Activated T-cell treated with anti-CD3 and anti-CD28 coated beads for 4 hours (primary cell): ENCODE results near the gene IFNG-AS1.

Source experiments
- DNase-seq: peaks from one replicate; pipeline ENCODE4 v3.0.0-alpha.2; 2020

The IFNG-AS1 gene

DNA sequence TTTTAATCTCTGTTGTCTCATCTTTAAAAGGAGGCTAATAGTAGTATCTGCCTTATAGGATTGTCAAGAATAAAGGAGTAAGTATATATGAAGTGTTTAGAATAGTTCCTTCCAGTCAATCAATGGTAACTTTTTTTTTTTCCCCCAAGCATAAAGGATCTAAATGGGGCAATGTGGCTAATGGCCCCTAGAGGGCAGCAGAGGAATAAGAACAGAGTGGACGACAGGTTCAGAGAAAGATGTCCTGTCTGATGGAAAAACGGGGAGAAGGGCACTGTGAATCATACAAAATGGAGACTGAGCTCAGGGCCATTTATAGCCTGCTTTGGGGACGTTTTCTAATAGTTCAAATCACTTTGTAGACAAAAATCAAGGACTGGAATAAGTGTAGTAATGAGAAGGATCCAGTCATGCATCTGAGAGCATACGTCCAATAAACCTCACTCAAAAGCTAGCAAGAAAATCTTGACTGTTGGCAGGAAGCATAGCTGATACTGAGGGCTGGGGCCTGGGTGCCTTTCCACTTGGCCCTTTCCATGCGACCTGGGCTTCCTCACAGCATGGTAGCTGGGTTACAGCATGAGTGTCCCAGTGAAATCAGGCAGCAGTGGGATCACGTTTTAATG is 51.3 kb downstream of the IFNG-AS1 start:
- DNase-seq = peak; percentile 56

DNA sequence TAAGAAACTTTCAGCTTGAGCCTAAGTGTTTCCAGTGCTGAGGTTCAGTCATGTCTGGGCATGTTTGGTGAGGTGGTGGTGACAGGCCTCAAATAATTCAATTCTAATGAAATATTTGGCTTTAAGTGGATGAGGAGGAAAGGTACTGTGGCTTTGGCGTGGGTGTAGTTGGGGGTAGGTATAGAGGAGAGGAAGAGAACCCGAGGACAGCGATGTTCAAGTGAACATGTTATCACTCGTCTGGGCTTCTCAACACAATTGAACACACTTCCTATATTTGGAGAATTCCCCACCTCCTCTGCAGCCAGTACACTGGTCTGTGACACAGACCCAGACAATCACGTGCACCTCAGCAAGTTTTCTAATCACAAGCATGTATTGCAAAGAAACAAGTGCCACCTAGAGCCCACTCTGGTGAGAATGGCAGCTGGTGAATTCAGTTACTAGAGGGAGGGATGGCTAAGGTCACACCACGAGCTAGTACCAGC is 53.0 kb downstream of the IFNG-AS1 start:
- DNase-seq = no peak

- DNase-seq = no peak
These were observed 54.2 kb downstream of the IFNG-AS1 start for GRCh38 chr12:68043435-68043834.

GRCh38 chr12:68048648-68049297 is 59.5 kb downstream of the IFNG-AS1 start:
- DNase-seq = no peak

- DNase-seq = no peak
These were observed 67.1 kb downstream of the IFNG-AS1 start for GRCh38 chr12:68056300-68056699.

DNA sequence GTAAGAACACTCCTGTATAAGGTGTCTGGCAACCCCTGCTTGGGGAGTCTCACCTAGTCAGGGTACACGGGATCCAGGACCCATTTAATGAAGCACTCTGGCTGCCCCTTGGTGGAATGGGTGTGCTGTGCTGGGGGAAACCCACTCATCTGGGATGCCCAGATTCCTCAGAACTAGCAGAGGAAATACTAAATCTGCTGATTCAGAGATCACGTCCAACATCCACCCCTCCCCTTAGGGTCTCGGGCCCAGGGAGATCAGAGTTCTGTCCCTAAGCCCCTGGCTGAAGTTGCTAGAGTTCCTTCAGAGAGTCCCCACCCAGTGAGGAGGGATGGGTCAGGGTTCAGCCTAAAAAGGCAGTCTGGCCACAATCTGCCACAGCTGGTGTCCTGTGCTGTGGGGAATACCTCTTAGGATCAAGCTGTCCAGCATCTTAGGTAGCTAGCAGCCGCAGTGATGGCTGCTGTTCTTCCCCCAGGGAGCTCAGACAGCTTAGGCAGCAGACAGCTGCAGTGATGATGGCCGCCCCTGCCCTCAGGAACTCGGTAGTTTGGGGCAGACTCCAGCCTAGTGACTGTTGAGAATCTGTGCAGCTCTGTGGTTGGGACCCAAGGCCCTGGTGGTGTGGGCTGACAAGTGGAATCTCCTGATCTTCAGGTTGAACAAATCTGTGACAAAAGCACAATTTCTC is 74.8 kb downstream of the IFNG-AS1 start:
- no peak for DNase-seq

GRCh38 chr12:68065163-68065562 is 75.9 kb downstream of the IFNG-AS1 start:
- DNase-seq = no peak

- no peak for DNase-seq
These were observed 76.4 kb downstream of the IFNG-AS1 start for GRCh38 chr12:68065687-68066086.

DNA sequence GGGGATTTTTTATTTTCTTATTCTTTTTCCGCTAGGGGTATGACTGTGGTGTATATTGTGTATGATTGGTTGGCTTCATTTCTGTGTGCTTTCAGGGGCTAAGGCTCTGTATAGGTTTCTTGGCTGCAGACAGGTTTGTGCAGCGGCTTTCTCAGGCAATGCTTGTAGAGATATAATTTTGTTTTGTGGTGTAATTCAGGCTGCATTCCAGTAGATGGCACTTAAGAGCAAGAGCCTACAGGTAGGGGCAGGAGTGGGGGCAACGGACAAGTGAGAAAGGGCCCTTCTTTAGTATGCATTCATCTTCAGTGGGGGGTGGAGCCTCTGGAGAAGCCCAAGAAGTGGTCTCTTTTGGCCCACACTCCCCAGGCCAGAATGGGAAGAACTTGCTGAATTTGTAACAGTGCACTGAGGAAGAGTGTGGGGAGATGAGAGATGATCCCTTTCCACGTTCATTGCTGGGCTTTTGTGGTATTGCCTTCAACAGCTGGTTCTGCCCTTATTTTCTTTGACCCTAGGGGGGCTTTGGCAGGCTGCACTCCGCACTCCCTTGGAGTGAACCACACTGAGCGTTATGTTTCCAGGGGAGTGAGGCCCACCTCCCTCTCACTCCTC is 78.6 kb downstream of the IFNG-AS1 start:
- no peak for DNase-seq

DNA sequence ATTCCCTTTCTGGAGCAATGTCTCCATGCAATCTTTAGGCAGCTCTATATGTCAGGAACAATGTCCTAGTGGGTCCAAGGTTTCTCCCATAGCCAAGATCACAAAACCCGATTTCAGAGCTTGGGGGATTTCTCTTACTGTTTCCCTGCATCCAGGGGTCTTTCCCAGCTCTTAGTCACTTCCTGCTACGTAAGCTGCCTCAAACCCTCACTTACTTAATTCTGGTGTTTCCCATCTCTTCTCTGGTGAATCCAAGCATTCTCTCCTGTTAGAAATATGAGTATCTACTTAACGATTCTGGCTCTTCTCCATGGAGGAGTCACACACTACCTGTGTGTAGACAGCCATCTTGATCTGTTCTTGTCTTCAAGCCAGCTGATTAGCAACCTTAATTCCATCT is 80.0 kb downstream of the IFNG-AS1 start:
- DNase-seq = no peak
